HepG2 (cell line): ENCODE data around the gene RBM8A. TPM values are rescaled to one million over a fixed set of nuclear protein-coding genes. Genes with fewer than 3 reads are reported as not detected.

Experiments
- ATF7-NPFF ChIP-seq: sonication (generic); formaldehyde crosslinking; IDR thresholded peaks from 2 replicates; pipeline ENCODE4 v1.8.1; 2023; ENCODE audit warnings: mild to moderate bottlenecking, low read depth, missing genetic modification reagents, moderate library complexity
- CBX5 ChIP-seq: sonication (generic); formaldehyde crosslinking; IDR thresholded peaks from 2 replicates; pipeline ENCODE4 v1.4.0; 2020; ENCODE audit warnings: missing genetic modification reagents, borderline replicate concordance
- DNMT1 ChIP-seq: sonication (generic); formaldehyde crosslinking; IDR thresholded peaks from 2 replicates; pipeline ENCODE4 v1.5.1; 2020; ENCODE audit warnings: mild to moderate bottlenecking, missing genetic modification reagents
- IRF2 ChIP-seq: IDR thresholded peaks from 2 replicates; pipeline ENCODE4 v1.6.1; 2018; ENCODE audit warnings: missing genetic modification reagents, missing compliant biosample characterization
- NFIC ChIP-seq: IDR thresholded peaks from 2 replicates; pipeline ENCODE4 v1.6.1; 2012; ENCODE audit warnings: mild to moderate bottlenecking, low read length, inconsistent platforms
- SAP130 ChIP-seq: IDR thresholded peaks from 2 replicates; pipeline ENCODE4 v1.6.1; 2016; ENCODE audit warnings: low read depth
- ZFP36L1 ChIP-seq: sonication (generic); formaldehyde crosslinking; IDR thresholded peaks from 2 replicates; pipeline ENCODE4 v1.8.0; 2022; ENCODE audit warnings: mild to moderate bottlenecking, missing genetic modification reagents, moderate library complexity
- ZNF253 ChIP-seq: sonication (generic); formaldehyde crosslinking; IDR thresholded peaks from 2 replicates; pipeline ENCODE4 v1.8.0; 2022; ENCODE audit warnings: mild to moderate bottlenecking, missing genetic modification reagents, borderline replicate concordance
- ZNF512B ChIP-seq: sonication (generic); formaldehyde crosslinking; IDR thresholded peaks from 2 replicates; pipeline ENCODE4 v1.5.1; 2020; ENCODE audit warnings: missing genetic modification reagents, mild to moderate bottlenecking, borderline replicate concordance
- polyA plus RNA-seq, 8 experiments: library from polyadenylated mRNA; depleted of rRNA in 3 of 8; stranded (reverse) in 7 of 8; unstranded in 1 of 8; fragments of >200 nt; fragmentation: Illumina TruSeq in 4 of 8; extraction: Trizol in 4 of 8; gene quantifications; 2 replicates each; pipeline versions ENCODE4 v1.2.1 to v1.2.3, GENCODE V29; 2011 to 2016; ENCODE audit warnings: low read depth in 4 of 8, missing spikeins in 1 of 8, mixed read lengths in 1 of 8; ENCODE audit not compliant: insufficient read depth in 1 of 8
- total RNA-seq, 5 experiments: library from RNA; depleted of rRNA; stranded (reverse); fragments of >200 nt; fragmentation: Illumina TruSeq; extraction: Trizol; gene quantifications; 2 replicates each; pipeline ENCODE4 v1.2.3, GENCODE V29; 2016; ENCODE audit warnings: low read depth in 1 of 5
- TF ChIP-seq, protein P1 (sequence below): sonication (generic); formaldehyde crosslinking; IDR thresholded peaks from 2 replicates; pipeline ENCODE4 v1.5.1; 2020; ENCODE audit warnings: mild to moderate bottlenecking, missing genetic modification reagents
- TF ChIP-seq, protein P2 (sequence below): sonication (generic); formaldehyde crosslinking; IDR thresholded peaks from 2 replicates; pipeline ENCODE4 v1.9.0; 2021; ENCODE audit warnings: mild to moderate bottlenecking, missing genetic modification reagents
- TF ChIP-seq, protein P3 (sequence below): IDR thresholded peaks from 2 replicates; pipeline ENCODE4 v1.6.1; 2012; ENCODE audit warnings: inconsistent platforms

The RBM8A gene
- total and polyA plus RNA-seq, 2 of the 13 experiments (the other 11 are each of a cell fraction or from before 2014, with no cell fraction given), result 106 to 162 TPM

GRCh38 chr1:145918992-145919939, 8.0 kb downstream of the RBM8A start (continued):
- 0 out of 2 replicates have a peak, but pooled peaks have one; percentile 31 for TF ChIP-seq ZNF512B
- TF ChIP-seq ATF7-NPFF (CRISPR knock-in tag), result no peak
- TF ChIP-seq, protein P1, sequence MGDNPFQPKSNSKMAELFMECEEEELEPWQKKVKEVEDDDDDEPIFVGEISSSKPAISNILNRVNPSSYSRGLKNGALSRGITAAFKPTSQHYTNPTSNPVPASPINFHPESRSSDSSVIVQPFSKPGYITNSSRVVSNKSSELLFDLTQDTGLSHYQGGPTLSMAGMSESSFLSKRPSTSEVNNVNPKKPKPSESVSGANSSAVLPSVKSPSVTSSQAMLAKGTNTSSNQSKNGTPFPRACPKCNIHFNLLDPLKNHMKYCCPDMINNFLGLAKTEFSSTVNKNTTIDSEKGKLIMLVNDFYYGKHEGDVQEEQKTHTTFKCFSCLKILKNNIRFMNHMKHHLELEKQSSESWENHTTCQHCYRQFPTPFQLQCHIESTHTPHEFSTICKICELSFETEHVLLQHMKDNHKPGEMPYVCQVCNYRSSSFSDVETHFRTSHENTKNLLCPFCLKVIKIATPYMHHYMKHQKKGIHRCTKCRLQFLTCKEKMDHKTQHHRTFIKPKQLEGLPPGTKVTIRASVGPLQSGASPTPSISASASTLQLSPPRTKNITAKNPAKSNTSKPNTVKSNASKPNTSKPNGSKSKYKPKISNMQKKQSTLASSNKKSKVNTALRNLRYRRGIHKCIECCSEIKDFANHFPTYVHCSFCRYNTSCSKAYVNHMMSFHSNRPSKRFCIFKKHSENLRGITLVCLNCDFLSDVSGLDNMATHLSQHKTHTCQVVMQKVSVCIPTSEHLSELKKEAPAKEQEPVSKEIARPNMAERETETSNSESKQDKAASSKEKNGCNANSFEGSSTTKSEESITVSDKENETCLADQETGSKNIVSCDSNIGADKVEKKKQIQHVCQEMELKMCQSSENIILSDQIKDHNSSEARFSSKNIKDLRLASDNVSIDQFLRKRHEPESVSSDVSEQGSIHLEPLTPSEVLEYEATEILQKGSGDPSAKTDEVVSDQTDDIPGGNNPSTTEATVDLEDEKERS (CRISPR knock-in tag), result 0 out of 2 replicates have a peak, but pooled peaks have one; percentile 36
- TF ChIP-seq, protein P2, sequence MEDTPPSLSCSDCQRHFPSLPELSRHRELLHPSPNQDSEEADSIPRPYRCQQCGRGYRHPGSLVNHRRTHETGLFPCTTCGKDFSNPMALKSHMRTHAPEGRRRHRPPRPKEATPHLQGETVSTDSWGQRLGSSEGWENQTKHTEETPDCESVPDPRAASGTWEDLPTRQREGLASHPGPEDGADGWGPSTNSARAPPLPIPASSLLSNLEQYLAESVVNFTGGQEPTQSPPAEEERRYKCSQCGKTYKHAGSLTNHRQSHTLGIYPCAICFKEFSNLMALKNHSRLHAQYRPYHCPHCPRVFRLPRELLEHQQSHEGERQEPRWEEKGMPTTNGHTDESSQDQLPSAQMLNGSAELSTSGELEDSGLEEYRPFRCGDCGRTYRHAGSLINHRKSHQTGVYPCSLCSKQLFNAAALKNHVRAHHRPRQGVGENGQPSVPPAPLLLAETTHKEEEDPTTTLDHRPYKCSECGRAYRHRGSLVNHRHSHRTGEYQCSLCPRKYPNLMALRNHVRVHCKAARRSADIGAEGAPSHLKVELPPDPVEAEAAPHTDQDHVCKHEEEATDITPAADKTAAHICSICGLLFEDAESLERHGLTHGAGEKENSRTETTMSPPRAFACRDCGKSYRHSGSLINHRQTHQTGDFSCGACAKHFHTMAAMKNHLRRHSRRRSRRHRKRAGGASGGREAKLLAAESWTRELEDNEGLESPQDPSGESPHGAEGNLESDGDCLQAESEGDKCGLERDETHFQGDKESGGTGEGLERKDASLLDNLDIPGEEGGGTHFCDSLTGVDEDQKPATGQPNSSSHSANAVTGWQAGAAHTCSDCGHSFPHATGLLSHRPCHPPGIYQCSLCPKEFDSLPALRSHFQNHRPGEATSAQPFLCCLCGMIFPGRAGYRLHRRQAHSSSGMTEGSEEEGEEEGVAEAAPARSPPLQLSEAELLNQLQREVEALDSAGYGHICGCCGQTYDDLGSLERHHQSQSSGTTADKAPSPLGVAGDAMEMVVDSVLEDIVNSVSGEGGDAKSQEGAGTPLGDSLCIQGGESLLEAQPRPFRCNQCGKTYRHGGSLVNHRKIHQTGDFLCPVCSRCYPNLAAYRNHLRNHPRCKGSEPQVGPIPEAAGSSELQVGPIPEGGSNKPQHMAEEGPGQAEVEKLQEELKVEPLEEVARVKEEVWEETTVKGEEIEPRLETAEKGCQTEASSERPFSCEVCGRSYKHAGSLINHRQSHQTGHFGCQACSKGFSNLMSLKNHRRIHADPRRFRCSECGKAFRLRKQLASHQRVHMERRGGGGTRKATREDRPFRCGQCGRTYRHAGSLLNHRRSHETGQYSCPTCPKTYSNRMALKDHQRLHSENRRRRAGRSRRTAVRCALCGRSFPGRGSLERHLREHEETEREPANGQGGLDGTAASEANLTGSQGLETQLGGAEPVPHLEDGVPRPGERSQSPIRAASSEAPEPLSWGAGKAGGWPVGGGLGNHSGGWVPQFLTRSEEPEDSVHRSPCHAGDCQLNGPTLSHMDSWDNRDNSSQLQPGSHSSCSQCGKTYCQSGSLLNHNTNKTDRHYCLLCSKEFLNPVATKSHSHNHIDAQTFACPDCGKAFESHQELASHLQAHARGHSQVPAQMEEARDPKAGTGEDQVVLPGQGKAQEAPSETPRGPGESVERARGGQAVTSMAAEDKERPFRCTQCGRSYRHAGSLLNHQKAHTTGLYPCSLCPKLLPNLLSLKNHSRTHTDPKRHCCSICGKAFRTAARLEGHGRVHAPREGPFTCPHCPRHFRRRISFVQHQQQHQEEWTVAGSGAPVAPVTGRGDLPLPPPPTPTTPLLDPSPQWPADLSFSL (CRISPR knock-in tag), result no peak
- TF ChIP-seq CBX5 (CRISPR knock-in tag), result no peak
- peak; percentile 35 for TF ChIP-seq SAP130
- TF ChIP-seq ZNF253 (CRISPR knock-in tag), result no peak
- no peak for TF ChIP-seq IRF2 (CRISPR knock-in tag)
- TF ChIP-seq ZFP36L1 (CRISPR knock-in tag), result no peak
- TF ChIP-seq NFIC, result no peak
- TF ChIP-seq, protein P3, sequence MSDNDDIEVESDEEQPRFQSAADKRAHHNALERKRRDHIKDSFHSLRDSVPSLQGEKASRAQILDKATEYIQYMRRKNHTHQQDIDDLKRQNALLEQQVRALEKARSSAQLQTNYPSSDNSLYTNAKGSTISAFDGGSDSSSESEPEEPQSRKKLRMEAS, result peak; percentile 11; the same call in 1 of the 2 replicates
- TF ChIP-seq DNMT1, result peak; percentile 59; the same call in 1 of the 2 replicates
